ENCODE measurements around the gene KIAA0930.
A peak's percentile ranks its signal among the peaks of the same experiment; 100 is the strongest.

The KIAA0930 gene

DNA sequence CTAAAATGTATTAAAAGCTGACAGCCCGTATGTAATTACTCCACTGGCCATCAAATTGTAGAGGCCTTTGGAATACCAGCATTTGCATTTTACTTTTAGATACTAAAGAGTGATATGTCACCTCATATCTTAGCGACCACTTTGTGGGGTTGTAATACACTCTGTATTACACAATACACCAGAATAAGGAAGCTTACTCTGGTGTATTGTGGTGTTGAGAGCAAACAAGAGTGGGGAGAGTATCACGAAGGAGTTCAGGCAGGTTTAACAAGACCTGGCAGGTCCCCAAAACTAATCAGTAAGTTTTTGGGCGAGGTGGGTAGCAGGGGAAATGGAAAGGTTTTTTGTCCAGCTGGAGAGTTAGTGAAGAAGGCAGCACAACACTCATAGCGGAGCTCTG lies 73.8 kb downstream of the KIAA0930 start:
- peaks cover 12% of the 10 kb centered on the region for H3K4me1 ChIP-seq (ENCODE audit: control insufficient read depth, insufficient read depth, low read length)
- H3K4me3 ChIP-seq (ENCODE audit: low read depth, low read length), result no peak overlapping the region
- H3K9me3 ChIP-seq (ENCODE audit: control insufficient read depth, insufficient read depth, low read depth, low read length), result no peaks in the 10 kb centered on the region
- H3K36me3 ChIP-seq (ENCODE audit: control insufficient read depth in 2 of 2, insufficient read depth in 1 of 2, low read length in 2 of 2), result peaks cover 60% of the 10 kb centered on the region in 2 experiments
- CTCF ChIA-PET, result interaction anchor here (0.6 to 1.3 kb wide), 4 partner anchors 41 to 1573 kb away, joined by 3 to 4 read pairs (median 3); no protein-coding TSS in a partner anchor
- POLR2A ChIA-PET, result no interaction called here
- peak overlapping the region; percentile 34; the same call in 1 of the 2 replicates for H3K27ac ChIP-seq (ENCODE audit: extremely low read depth, low read depth, low read length)
- TF ChIP-seq, protein P1, sequence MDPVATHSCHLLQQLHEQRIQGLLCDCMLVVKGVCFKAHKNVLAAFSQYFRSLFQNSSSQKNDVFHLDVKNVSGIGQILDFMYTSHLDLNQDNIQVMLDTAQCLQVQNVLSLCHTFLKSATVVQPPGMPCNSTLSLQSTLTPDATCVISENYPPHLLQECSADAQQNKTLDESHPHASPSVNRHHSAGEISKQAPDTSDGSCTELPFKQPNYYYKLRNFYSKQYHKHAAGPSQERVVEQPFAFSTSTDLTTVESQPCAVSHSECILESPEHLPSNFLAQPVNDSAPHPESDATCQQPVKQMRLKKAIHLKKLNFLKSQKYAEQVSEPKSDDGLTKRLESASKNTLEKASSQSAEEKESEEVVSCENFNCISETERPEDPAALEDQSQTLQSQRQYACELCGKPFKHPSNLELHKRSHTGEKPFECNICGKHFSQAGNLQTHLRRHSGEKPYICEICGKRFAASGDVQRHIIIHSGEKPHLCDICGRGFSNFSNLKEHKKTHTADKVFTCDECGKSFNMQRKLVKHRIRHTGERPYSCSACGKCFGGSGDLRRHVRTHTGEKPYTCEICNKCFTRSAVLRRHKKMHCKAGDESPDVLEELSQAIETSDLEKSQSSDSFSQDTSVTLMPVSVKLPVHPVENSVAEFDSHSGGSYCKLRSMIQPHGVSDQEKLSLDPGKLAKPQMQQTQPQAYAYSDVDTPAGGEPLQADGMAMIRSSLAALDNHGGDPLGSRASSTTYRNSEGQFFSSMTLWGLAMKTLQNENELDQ (tag by site-specific recombination; IDR thresholded peaks at IDR 0.05; ENCODE audit: low read depth), result no peak
- TF ChIP-seq ZNF138 (tag by site-specific recombination; IDR thresholded peaks at IDR 0.05; ENCODE audit: borderline replicate concordance) (no peak), ZNF146 (tag by site-specific recombination; IDR thresholded peaks at IDR 0.05) (no peak), ZNF521 (tag by site-specific recombination; IDR thresholded peaks at IDR 0.05) (no peak), ZFHX2 (tag by site-specific recombination; conservative IDR thresholded peaks at IDR 0.05) (no peak), ZNF248 (tag by site-specific recombination; IDR thresholded peaks at IDR 0.05) (no peak), ZNF548 (tag by site-specific recombination; IDR thresholded peaks at IDR 0.05) (no peak), ZNF654 (tag by site-specific recombination; IDR thresholded peaks at IDR 0.05; ENCODE audit: low read depth) (no peak)
- TF ChIP-seq, protein P2, sequence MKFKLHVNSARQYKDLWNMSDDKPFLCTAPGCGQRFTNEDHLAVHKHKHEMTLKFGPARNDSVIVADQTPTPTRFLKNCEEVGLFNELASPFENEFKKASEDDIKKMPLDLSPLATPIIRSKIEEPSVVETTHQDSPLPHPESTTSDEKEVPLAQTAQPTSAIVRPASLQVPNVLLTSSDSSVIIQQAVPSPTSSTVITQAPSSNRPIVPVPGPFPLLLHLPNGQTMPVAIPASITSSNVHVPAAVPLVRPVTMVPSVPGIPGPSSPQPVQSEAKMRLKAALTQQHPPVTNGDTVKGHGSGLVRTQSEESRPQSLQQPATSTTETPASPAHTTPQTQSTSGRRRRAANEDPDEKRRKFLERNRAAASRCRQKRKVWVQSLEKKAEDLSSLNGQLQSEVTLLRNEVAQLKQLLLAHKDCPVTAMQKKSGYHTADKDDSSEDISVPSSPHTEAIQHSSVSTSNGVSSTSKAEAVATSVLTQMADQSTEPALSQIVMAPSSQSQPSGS (tag by site-specific recombination; IDR thresholded peaks at IDR 0.05; ENCODE audit: low read depth), result no peak
- TF ChIP-seq, protein P3, sequence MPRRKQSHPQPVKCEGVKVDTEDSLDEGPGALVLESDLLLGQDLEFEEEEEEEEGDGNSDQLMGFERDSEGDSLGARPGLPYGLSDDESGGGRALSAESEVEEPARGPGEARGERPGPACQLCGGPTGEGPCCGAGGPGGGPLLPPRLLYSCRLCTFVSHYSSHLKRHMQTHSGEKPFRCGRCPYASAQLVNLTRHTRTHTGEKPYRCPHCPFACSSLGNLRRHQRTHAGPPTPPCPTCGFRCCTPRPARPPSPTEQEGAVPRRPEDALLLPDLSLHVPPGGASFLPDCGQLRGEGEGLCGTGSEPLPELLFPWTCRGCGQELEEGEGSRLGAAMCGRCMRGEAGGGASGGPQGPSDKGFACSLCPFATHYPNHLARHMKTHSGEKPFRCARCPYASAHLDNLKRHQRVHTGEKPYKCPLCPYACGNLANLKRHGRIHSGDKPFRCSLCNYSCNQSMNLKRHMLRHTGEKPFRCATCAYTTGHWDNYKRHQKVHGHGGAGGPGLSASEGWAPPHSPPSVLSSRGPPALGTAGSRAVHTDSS (tag by site-specific recombination; IDR thresholded peaks at IDR 0.05), result no peak
- TF ChIP-seq, protein P4, sequence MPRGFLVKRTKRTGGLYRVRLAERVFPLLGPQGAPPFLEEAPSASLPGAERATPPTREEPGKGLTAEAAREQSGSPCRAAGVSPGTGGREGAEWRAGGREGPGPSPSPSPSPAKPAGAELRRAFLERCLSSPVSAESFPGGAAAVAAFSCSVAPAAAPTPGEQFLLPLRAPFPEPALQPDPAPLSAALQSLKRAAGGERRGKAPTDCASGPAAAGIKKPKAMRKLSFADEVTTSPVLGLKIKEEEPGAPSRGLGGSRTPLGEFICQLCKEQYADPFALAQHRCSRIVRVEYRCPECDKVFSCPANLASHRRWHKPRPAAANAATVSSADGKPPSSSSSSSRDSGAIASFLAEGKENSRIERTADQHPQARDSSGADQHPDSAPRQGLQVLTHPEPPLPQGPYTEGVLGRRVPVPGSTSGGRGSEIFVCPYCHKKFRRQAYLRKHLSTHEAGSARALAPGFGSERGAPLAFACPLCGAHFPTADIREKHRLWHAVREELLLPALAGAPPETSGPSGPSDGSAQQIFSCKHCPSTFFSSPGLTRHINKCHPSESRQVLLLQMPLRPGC (tag by site-specific recombination; IDR thresholded peaks at IDR 0.05), result no peak

DNA sequence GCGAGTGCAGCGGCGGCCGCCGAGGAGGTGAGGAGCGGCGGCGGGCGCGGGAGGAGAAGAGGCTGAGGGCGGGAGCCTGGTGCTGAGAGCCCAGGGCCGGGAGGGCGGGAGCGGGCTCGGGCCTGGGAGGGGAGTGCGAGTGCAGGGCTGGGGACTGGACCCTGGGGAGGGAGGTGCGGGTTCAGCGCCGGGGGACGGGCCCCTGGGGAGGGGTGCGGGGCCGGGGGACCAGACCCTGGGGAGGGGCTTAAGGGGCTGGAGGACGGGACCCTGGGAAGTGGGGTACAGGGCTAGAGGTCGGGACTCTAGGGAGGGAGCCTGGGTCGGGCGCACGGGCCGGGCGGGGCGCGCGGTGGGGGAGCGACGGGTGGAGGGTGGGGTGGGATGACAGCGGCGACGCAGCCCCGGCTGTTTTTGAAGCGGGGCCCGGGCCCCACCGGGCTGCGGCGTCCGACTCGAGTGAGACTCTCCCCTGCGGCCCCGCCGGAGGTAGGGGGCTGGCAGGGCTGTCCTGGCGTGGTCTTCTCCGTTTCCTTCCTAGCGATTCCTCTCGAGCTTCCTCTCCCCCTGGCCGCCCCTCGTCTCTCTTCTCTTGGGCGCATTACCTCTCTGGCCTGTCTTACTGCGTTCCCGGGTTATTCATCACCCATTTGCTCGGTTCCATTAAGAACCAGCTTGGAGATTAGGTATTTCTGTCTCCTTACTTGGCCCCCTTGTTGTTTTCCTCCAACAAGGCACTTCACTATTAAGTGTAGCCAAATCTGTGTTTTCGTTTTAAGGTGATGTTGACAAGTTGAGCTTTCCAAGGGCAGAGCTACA lies 76.2 kb downstream of the KIAA0930 start:
- Histone ChIP-seq H3K27ac (ENCODE audit: extremely low read depth, low read depth, low read length) (peak overlapping the region; percentile 86), H3K36me3 (ENCODE audit: control insufficient read depth in 2 of 2, insufficient read depth in 1 of 2, low read length in 2 of 2) (peaks cover 35 to 36% of the 10 kb centered on the region in 2 experiments), H3K4me1 (ENCODE audit: control insufficient read depth, insufficient read depth, low read length) (peaks cover 25% of the 10 kb centered on the region), H3K4me3 (ENCODE audit: low read depth, low read length) (peak overlapping the region; percentile 93), H3K9me3 (ENCODE audit: control insufficient read depth, insufficient read depth, low read depth, low read length) (no peaks in the 10 kb centered on the region)
- ChIA-PET CTCF (interaction anchor here (0.6 to 1.5 kb wide), 8 partner anchors 10 to 668 kb away, joined by 3 to 6 read pairs (median 4); no protein-coding TSS in a partner anchor), POLR2A (interaction anchor here (0.6 to 2.1 kb wide), 21 partner anchors 9 to 347 kb away, joined by 3 to 9 read pairs (median 3); partner anchors contain the start of gene PHF21B)
- TF ChIP-seq ZNF341 (tag by site-specific recombination; IDR thresholded peaks at IDR 0.05; ENCODE audit: low read depth), result peak; percentile 70
- TF ChIP-seq, protein P5, sequence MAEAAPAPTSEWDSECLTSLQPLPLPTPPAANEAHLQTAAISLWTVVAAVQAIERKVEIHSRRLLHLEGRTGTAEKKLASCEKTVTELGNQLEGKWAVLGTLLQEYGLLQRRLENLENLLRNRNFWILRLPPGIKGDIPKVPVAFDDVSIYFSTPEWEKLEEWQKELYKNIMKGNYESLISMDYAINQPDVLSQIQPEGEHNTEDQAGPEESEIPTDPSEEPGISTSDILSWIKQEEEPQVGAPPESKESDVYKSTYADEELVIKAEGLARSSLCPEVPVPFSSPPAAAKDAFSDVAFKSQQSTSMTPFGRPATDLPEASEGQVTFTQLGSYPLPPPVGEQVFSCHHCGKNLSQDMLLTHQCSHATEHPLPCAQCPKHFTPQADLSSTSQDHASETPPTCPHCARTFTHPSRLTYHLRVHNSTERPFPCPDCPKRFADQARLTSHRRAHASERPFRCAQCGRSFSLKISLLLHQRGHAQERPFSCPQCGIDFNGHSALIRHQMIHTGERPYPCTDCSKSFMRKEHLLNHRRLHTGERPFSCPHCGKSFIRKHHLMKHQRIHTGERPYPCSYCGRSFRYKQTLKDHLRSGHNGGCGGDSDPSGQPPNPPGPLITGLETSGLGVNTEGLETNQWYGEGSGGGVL (tag by site-specific recombination; IDR thresholded peaks at IDR 0.05), result peak; percentile 94
- peak; percentile 69 for TF ChIP-seq GLIS1 (tag by site-specific recombination; IDR thresholded peaks at IDR 0.05)
- no peak for TF ChIP-seq ZFP69B (tag by site-specific recombination; IDR thresholded peaks at IDR 0.05)
- TF ChIP-seq ZNF184 (tag by site-specific recombination; IDR thresholded peaks at IDR 0.05), result no peak
- TF ChIP-seq, protein P6, sequence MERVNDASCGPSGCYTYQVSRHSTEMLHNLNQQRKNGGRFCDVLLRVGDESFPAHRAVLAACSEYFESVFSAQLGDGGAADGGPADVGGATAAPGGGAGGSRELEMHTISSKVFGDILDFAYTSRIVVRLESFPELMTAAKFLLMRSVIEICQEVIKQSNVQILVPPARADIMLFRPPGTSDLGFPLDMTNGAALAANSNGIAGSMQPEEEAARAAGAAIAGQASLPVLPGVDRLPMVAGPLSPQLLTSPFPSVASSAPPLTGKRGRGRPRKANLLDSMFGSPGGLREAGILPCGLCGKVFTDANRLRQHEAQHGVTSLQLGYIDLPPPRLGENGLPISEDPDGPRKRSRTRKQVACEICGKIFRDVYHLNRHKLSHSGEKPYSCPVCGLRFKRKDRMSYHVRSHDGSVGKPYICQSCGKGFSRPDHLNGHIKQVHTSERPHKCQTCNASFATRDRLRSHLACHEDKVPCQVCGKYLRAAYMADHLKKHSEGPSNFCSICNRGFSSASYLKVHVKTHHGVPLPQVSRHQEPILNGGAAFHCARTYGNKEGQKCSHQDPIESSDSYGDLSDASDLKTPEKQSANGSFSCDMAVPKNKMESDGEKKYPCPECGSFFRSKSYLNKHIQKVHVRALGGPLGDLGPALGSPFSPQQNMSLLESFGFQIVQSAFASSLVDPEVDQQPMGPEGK (tag by site-specific recombination; IDR thresholded peaks at IDR 0.05), result peak; percentile 28; the same call in 1 of the 2 replicates
- 0 out of 2 replicates have a peak, but pooled peaks have one; percentile 3 for TF ChIP-seq EGR2 (tag by site-specific recombination; IDR thresholded peaks at IDR 0.05; ENCODE audit: low read depth)
- peak; percentile 48 for TF ChIP-seq ZIC2 (tag by site-specific recombination; IDR thresholded peaks at IDR 0.05)
- TF ChIP-seq, protein P7, sequence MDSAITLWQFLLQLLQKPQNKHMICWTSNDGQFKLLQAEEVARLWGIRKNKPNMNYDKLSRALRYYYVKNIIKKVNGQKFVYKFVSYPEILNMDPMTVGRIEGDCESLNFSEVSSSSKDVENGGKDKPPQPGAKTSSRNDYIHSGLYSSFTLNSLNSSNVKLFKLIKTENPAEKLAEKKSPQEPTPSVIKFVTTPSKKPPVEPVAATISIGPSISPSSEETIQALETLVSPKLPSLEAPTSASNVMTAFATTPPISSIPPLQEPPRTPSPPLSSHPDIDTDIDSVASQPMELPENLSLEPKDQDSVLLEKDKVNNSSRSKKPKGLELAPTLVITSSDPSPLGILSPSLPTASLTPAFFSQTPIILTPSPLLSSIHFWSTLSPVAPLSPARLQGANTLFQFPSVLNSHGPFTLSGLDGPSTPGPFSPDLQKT (IDR thresholded peaks at IDR 0.05; ENCODE audit: borderline replicate concordance, low read depth, low read length), result no peak
